T-helper 17 cell (primary cell): ENCODE measurements around the gene KCNIP4. TPM values are rescaled to one million over a fixed set of nuclear protein-coding genes. Genes with fewer than 3 reads are reported as not detected.

ENCODE experiments used
- ATAC-seq: fragments of 150-1000 bp; cut with Tn5 transposase; 2 replicates; pipeline ENCODE4 v1.10.0; 2021; ENCODE audit warnings: mild to moderate bottlenecking, moderate library complexity
- DNase-seq, 3 donors: peaks; one replicate each; pipeline versions ENCODE4 v3.0.0 to v3.0.0-alpha.2; 2020 to 2021
- H3K9me3 ChIP-seq: one replicate; pipeline ENCODE4 v1.7.0; 2013; ENCODE audit warnings: low read length, mild to moderate bottlenecking; ENCODE audit not compliant: control insufficient read depth, poor library complexity, severe bottlenecking
- H3K27ac Mint-ChIP-seq: one replicate; pipeline ENCODE4 v1.8.0; 2022; ENCODE audit warnings: mild to moderate bottlenecking, moderate library complexity, mixed read lengths
- H3K27me3 Mint-ChIP-seq: one replicate; pipeline ENCODE4 v1.8.0; 2022; ENCODE audit warnings: mixed read lengths
- H3K36me3 Mint-ChIP-seq: one replicate; pipeline ENCODE4 v1.8.0; 2022; ENCODE audit warnings: low read depth, mixed read lengths
- H3K4me1 Mint-ChIP-seq: one replicate; pipeline ENCODE4 v1.8.0; 2022; ENCODE audit warnings: mild to moderate bottlenecking, mixed read lengths
- H3K4me3 Mint-ChIP-seq: one replicate; pipeline ENCODE4 v1.8.0; 2022; ENCODE audit warnings: mild to moderate bottlenecking, moderate library complexity, mixed read lengths
- total RNA-seq, 4 donors: library from RNA in 2 of 4; stranded (reverse) in 2 of 4; gene quantifications; one replicate each; pipeline ENCODE4 v1.2.3 and lab custom pipeline; 2022 to 2026

Gene KCNIP4
- total RNA-seq, 2 donors from 2014 or later: not detected

GRCh38 chr4:21531048-21531447 is 417.5 kb downstream of the KCNIP4 start:
- Mint-ChIP-seq H3K4me3 (no peak overlapping the region), H3K27me3 (no peaks in the 10 kb centered on the region), H3K27ac (no peak overlapping the region), H3K4me1 (no peaks in the 10 kb centered on the region), H3K36me3 (no peaks in the 10 kb centered on the region)
- DNase-seq (no peak), ATAC-seq (no peak)
- H3K9me3 ChIP-seq: peaks cover 2% of the 10 kb centered on the region

DNA sequence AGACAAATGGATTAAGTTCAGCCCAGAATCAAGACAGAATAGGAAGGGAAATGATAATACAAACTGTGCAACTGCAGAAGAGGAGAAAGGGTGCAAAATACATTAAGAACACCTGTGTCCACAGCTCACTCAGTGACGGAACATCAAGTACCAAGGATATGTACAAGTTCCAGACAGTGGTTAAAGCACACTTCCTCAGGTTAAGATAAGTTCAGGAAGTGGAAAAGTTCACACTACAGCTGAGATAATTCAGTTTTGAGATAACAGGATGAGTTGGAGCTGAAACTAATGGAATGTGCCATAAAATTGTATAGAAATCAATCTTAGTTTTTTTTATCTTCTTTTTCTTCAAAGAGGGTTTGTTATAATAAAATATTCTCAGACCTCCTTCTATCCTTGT is 419.4 kb downstream of the KCNIP4 start:
- Mint-ChIP-seq H3K27ac (no peak overlapping the region), H3K4me3 (no peak overlapping the region), H3K27me3 (no peaks in the 10 kb centered on the region), H3K4me1 (no peaks in the 10 kb centered on the region), H3K36me3 (no peaks in the 10 kb centered on the region)
- DNase-seq (no peak), ATAC-seq (no peak)
- H3K9me3 ChIP-seq: peaks cover 2% of the 10 kb centered on the region

DNA sequence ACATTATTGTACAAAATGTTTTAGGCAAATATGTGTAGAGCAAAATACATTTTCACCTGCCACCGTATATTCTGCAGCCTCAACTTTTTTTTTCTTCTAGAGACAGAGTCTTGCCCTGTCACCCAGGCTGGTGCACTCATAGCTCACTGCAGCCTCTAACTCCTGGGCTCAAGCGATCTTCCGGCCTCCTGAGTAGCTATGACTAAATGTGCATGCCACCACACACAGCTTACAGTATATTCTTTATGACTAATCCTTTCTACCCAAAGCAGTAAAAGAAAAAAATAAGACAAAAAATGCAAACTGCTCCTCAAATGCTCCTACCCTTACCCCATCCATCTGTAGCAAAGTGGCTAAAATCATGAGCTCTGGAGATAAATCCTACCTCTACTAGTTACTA is 426.3 kb downstream of the KCNIP4 start:
- Mint-ChIP-seq H3K36me3 (no peaks in the 10 kb centered on the region), H3K27ac (no peak overlapping the region), H3K4me1 (no peaks in the 10 kb centered on the region), H3K27me3 (no peaks in the 10 kb centered on the region), H3K4me3 (no peak overlapping the region)
- ATAC-seq (no peak), DNase-seq (no peak)
- no peaks in the 10 kb centered on the region for H3K9me3 ChIP-seq

- Mint-ChIP-seq H3K4me1 (no peaks in the 10 kb centered on the region), H3K27ac (no peak overlapping the region), H3K27me3 (peaks cover 6% of the 10 kb centered on the region), H3K36me3 (no peaks in the 10 kb centered on the region), H3K4me3 (no peak overlapping the region)
- no peaks in the 10 kb centered on the region for H3K9me3 ChIP-seq
- DNase-seq (no peak), ATAC-seq (no peak)
Measured at GRCh38 chr4:21517126-21517859, 431.3 kb downstream of the KCNIP4 start.

- Mint-ChIP-seq H3K4me3 (no peak overlapping the region), H3K27ac (no peak overlapping the region), H3K4me1 (peaks cover 3% of the 10 kb centered on the region), H3K36me3 (no peaks in the 10 kb centered on the region), H3K27me3 (peaks cover 6% of the 10 kb centered on the region)
- ATAC-seq: no peak
- no peak for DNase-seq
- H3K9me3 ChIP-seq: no peaks in the 10 kb centered on the region
Measured at GRCh38 chr4:21514022-21514694, 434.4 kb downstream of the KCNIP4 start.

DNA sequence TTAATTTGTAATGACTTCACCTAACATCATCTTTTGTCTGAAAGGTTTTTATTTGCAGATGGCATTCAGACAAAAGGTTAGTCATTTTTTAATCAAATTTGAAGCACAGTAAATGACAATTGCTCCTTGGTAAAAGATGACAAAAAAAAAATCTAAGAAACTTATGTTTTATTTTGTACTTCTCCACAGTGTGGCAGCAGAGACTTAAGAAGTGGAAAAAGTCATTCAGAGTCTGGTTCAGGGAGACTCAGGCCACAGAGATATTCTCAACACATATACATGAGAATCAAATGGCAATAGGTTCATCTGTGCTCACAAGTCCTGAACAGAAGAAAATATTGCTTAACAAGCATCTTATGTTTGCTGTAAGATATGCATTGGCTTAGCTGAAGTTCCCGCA is 436.2 kb downstream of the KCNIP4 start:
- Mint-ChIP-seq H3K4me1 (peaks cover 3% of the 10 kb centered on the region), H3K27me3 (peaks cover 6% of the 10 kb centered on the region), H3K27ac (no peak overlapping the region), H3K4me3 (no peak overlapping the region), H3K36me3 (no peaks in the 10 kb centered on the region)
- no peak for ATAC-seq
- DNase-seq: no peak
- H3K9me3 ChIP-seq: no peaks in the 10 kb centered on the region

DNA sequence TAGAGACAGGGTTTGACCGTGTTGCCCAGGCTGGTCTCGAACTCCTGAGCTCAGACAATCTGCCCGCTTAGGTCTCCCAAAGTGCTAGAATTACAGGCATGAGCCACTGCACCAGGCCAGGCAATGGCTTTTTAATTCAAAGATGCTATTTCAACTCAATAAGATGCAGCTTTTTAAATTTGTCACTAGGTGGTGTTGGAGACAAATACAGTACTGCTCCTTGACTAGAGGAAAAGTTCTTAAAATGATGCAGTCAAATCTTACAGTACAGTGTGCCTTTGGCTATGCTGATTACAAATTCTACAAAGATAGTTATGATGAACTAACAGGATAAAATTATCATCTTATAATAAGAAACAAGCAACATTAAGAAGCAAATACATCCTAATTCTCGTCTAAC is 441.1 kb downstream of the KCNIP4 start:
- Mint-ChIP-seq H3K4me3 (no peak overlapping the region), H3K27me3 (peaks cover 9% of the 10 kb centered on the region), H3K36me3 (no peaks in the 10 kb centered on the region), H3K27ac (no peak overlapping the region), H3K4me1 (peaks cover 3% of the 10 kb centered on the region)
- H3K9me3 ChIP-seq: no peaks in the 10 kb centered on the region
- no peak for DNase-seq
- no peak for ATAC-seq

GRCh38 chr4:21490682-21491081 is 457.9 kb downstream of the KCNIP4 start:
- H3K4me1 Mint-ChIP-seq: no peaks in the 10 kb centered on the region
- no peak overlapping the region for H3K4me3 Mint-ChIP-seq
- no peak overlapping the region for H3K27ac Mint-ChIP-seq
- DNase-seq (no peak), ATAC-seq (no peak)
- H3K27me3 Mint-ChIP-seq: no peaks in the 10 kb centered on the region
- no peaks in the 10 kb centered on the region for H3K9me3 ChIP-seq
- H3K36me3 Mint-ChIP-seq: no peaks in the 10 kb centered on the region

DNA sequence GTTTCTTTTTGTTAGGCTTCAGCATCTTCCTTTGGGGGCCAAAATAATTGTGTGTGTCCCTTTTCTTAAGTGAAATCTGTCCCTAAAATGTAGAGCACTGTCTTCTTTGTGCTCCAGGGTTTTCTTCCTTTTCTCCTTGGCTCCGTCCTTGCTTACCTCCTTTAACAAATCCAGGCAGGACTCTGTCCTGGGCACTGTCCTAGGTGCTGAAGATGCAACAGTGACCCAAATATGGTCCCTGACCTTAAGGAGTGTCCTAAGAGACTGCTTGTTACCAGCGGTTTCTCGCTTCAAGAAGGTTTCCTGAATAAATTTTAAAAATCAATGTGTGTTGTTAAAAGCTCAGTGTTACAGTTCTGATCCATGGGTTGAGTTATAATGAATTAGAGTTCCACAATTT is 471.8 kb downstream of the KCNIP4 start:
- ATAC-seq: no peak
- Mint-ChIP-seq H3K27me3 (no peaks in the 10 kb centered on the region), H3K4me1 (no peaks in the 10 kb centered on the region)

DNA sequence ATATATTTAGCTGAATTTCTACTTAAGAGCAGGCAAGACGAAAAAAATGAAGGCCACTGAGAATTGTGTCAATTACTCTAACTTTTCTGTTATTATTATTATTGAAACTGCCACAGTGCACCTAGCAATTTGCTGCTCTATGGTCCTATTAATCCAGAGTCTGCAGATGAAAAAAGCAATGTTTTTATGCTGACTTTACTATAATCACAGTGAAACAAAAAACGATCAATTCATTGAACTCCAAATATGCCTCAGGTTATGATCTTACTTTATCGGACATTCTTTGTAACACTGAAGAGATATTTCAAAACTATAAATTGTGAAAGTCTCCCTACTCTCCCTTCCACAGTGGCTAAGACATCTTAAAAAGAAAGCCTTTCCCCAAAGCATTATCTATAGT is 474.4 kb downstream of the KCNIP4 start:
- Mint-ChIP-seq H3K36me3 (no peaks in the 10 kb centered on the region), H3K4me3 (no peak overlapping the region), H3K27me3 (no peaks in the 10 kb centered on the region), H3K4me1 (no peaks in the 10 kb centered on the region), H3K27ac (no peak overlapping the region)
- no peaks in the 10 kb centered on the region for H3K9me3 ChIP-seq
- ATAC-seq (no peak), DNase-seq (no peak)

More for the DNA sequence above, 471.8 kb downstream of the KCNIP4 start:
- no peaks in the 10 kb centered on the region for H3K9me3 ChIP-seq
- no peaks in the 10 kb centered on the region for H3K36me3 Mint-ChIP-seq
- no peak overlapping the region for H3K27ac Mint-ChIP-seq
- no peak for DNase-seq
- no peak overlapping the region for H3K4me3 Mint-ChIP-seq

- H3K9me3 ChIP-seq: no peaks in the 10 kb centered on the region
- no peaks in the 10 kb centered on the region for H3K36me3 Mint-ChIP-seq
- DNase-seq (no peak), ATAC-seq (no peak)
- no peaks in the 10 kb centered on the region for H3K27me3 Mint-ChIP-seq
- no peaks in the 10 kb centered on the region for H3K4me1 Mint-ChIP-seq
- H3K27ac Mint-ChIP-seq: no peak overlapping the region
- no peak overlapping the region for H3K4me3 Mint-ChIP-seq
Measured at GRCh38 chr4:21470535-21470934, 478.0 kb downstream of the KCNIP4 start.

DNA sequence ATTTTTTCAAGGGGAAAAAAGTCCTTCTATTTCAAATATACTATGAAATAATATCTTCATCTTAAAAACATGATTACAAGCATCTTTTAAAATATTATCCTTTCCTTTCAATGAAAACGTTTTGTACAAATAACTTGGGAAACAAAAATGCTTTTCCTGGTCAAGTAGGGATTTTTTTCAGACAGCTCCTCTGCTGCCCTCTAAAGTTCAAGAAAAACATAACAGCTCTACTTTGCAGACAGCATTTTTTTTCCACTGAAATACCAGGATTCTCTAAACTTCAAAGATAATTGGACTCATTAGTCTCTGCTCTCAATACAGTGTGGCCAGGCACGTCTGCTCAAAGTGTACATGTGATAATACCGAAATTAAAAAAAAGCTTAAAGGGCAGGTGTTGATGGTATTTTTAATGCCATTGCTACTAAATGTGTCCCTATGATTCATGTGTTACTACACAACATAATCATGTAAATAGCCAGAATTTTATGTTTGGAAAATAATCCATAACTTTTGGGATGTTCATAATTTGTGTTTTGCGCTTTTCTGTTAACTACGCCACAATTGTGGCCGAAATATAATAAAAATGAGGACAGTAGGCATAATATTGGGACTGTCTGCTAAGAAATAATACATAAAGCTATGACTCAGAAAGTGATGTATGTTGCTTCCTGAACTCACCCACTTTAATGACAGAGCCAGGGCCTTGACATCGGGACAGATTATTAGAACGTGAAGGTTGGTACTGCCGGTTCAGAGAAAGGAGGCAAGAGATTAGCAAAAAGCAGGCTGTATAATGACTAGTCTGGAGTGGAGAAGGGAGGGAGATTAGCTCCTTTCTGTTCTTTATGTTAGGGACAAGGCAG is 478.9 kb downstream of the KCNIP4 start:
- H3K27me3 Mint-ChIP-seq: no peaks in the 10 kb centered on the region
- no peak overlapping the region for H3K27ac Mint-ChIP-seq
- no peaks in the 10 kb centered on the region for H3K4me1 Mint-ChIP-seq
- H3K36me3 Mint-ChIP-seq: no peaks in the 10 kb centered on the region
- H3K9me3 ChIP-seq: no peaks in the 10 kb centered on the region
- no peak overlapping the region for H3K4me3 Mint-ChIP-seq
- ATAC-seq (no peak), DNase-seq (no peak)

GRCh38 chr4:21467551-21467950 is 481.0 kb downstream of the KCNIP4 start:
- H3K9me3 ChIP-seq: no peaks in the 10 kb centered on the region
- no peak for DNase-seq
- Mint-ChIP-seq H3K4me3 (no peak overlapping the region), H3K4me1 (no peaks in the 10 kb centered on the region), H3K27me3 (no peaks in the 10 kb centered on the region), H3K27ac (no peak overlapping the region), H3K36me3 (no peaks in the 10 kb centered on the region)
- ATAC-seq: no peak
